ENCODE data around the gene CELSR1.
"Not testable (repeated sequence)": the region's sequence is repeated elsewhere in the genome, so short reads cannot be mapped to it uniquely, and the experiment has no call there.

CELSR1 gene

DNA sequence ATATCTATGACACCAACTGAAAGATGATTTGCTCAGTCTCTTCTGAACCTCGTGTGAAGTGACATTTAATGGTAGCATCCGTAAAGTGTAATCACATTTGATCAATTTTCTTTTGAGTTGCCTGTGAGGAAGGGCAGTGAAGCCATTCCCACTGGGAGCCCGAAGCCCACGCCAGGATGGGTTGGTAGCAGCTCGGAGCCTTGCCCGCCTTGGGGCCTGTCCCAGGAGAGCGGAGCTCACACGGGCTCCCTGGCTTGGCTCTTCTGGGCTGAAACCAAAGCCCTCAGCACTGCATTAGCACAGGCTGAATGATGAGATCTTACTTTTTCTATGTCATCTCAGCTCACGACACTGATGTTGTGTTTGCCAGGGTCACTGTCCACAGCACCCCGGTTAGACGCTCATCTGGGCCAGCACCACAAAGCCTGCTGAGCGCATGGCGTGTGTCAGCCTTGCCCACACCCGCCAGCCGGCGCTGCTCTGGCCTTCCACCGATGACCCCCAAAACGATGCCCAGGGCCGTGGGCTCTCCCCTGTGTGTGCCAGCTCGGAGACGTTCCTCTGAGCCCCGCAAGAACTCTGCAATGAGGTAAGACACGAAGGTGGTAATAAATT lies 211.2 kb downstream of the CELSR1 start:
- H3K27ac Mint-ChIP-seq = no peak overlapping the region
- no peaks in the 10 kb centered on the region for H3K4me1 Mint-ChIP-seq (ENCODE audit: low read depth)
- H3K9me3 Mint-ChIP-seq = no peaks in the 10 kb centered on the region
- H3K4me3 Mint-ChIP-seq = no peak overlapping the region
- peaks cover 35% of the 10 kb centered on the region for H3K36me3 Mint-ChIP-seq (ENCODE audit: low read depth)
- H3K27me3 Mint-ChIP-seq = no peaks in the 10 kb centered on the region

DNA sequence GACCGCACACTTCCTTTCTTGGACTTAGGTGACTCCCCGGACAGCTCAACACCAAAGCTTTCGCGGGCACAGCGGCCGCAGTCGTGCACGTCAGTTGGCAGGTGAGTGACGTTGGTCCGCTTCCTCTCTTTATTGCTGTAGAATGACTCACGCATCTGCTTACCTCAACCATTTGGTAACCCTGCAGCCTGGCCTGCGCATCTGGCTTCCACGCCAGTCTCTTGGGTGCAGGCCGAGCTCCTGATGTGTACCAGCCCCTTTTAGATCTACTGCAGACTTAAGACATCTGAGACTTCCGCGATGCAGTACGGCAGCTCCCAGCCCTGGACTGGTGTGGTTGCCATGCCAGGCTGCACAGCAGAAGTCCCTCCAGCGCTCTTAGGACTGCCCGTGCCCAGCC lies 214.3 kb downstream of the CELSR1 start:
- Mint-ChIP-seq H3K4me3 (no peak overlapping the region), H3K27me3 (no peaks in the 10 kb centered on the region), H3K4me1 (ENCODE audit: low read depth) (no peaks in the 10 kb centered on the region), H3K9me3 (no peaks in the 10 kb centered on the region), H3K27ac (no peak overlapping the region), H3K36me3 (ENCODE audit: low read depth) (peaks cover 47% of the 10 kb centered on the region)

DNA sequence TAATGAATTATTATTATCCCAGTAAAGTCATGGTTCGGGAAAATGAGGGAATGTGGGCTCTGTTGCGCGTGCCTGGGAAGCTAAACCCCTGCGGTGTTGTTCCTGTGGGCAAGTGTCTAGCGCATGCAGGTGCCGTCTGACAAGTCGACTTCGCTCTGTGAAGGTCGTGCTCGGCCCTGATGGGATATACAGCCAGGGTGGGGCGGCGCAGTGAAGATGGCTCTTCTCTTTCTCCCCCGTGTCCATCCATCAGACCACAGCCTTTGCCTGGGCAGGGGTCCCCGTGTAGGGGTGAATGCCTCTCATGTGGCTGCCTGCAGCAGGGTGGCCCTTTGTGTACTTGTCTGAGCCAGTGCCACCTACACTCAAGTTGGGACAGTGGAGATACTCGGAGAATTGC lies 214.7 kb downstream of the CELSR1 start:
- no peaks in the 10 kb centered on the region for H3K4me1 Mint-ChIP-seq (ENCODE audit: low read depth)
- no peak overlapping the region for H3K27ac Mint-ChIP-seq
- peaks cover 49% of the 10 kb centered on the region for H3K36me3 Mint-ChIP-seq (ENCODE audit: low read depth)
- no peaks in the 10 kb centered on the region for H3K9me3 Mint-ChIP-seq
- H3K27me3 Mint-ChIP-seq = no peaks in the 10 kb centered on the region
- H3K4me3 Mint-ChIP-seq = no peak overlapping the region

DNA sequence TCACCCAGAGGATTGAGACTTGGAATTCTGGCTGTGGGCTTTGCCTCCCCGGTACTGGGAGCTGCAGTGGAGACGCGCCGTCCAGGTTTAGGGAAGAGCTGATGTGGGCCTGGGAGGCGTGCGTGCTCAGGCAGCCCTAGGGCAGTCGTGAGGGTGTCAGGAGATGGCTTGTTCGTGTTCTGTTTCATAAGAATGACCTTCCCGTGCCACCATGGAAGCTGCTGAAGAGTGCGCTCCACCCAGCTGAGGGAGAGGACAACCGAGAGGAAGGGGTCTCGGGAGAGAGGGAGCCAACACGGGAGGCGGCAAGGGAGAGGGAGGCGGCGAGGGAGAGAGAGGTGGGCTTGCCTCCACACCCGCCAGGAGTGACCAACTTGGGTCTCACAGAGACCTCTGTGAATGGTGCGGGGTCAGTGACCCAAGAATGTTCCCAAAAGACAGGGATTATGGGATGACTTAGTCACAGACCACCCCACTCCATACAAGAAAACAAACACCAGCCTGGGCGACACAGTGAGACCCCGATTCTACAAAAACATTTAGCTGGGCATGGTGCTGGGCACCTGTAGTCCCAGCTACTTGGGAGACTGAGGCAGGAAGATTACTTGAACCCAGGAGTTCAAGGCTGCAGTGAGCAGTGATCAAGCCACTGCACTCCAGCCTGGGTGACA lies 216.6 kb downstream of the CELSR1 start:
- H3K4me1 Mint-ChIP-seq (ENCODE audit: low read depth) = no peaks in the 10 kb centered on the region
- H3K27ac Mint-ChIP-seq = no peak overlapping the region
- no peaks in the 10 kb centered on the region for H3K27me3 Mint-ChIP-seq
- no peak overlapping the region for H3K4me3 Mint-ChIP-seq
- H3K9me3 Mint-ChIP-seq = no peaks in the 10 kb centered on the region
- H3K36me3 Mint-ChIP-seq (ENCODE audit: low read depth) = peaks cover 51% of the 10 kb centered on the region

DNA sequence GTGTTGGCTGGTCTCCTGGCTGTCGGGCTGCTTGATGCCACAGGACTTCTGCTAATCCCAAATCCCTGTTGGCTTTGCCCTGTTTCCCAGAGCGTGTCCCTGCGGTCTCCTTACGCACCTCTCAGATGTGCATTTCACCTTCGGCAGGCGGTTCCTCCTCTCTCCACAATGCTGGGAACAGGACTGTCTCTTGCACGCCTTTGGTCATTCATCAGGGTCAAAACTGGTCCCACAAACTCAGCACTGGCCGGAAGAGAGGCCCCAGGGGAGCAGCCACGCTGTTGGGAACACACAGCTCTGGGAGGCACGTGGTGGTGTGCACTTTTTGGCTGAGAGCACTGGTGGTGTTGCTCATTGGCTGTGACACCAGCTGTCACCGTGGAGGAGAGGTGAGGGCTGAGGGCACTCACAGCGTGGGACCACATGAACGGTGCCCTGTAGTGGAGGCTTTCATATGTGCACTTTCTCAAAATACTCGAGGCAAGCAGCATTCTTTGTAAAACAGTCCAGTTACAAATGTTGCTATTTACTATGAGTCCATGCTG lies 217.2 kb downstream of the CELSR1 start:
- H3K36me3 Mint-ChIP-seq (ENCODE audit: low read depth) = peaks cover 51% of the 10 kb centered on the region
- H3K27me3 Mint-ChIP-seq = no peaks in the 10 kb centered on the region
- H3K4me1 Mint-ChIP-seq (ENCODE audit: low read depth) = no peaks in the 10 kb centered on the region
- H3K4me3 Mint-ChIP-seq = no peak overlapping the region
- no peak overlapping the region for H3K27ac Mint-ChIP-seq
- H3K9me3 Mint-ChIP-seq = no peaks in the 10 kb centered on the region

DNA sequence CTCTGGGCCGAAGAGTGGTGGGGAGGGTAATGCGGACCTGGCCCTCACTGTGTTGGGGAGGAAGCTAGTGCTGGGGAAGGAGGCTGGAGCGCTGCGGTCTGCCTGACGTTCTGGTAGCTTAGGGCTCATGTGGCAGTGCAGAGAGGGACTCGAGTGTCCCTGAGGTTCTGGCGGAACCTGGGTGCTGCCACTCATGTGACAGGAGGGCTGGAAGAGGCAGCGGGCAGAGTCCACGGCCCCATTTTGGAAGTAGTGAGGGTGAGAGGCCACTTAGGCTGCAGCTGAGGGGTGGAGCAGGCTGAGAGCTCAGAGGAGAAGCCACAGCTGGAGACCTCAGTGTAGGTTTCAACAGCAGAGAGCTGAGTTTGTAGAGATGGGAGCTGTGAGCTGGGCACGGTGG lies 218.1 kb downstream of the CELSR1 start:
- no peaks in the 10 kb centered on the region for H3K27me3 Mint-ChIP-seq
- no peak overlapping the region for H3K27ac Mint-ChIP-seq
- H3K36me3 Mint-ChIP-seq (ENCODE audit: low read depth) = peaks cover 51% of the 10 kb centered on the region
- no peaks in the 10 kb centered on the region for H3K9me3 Mint-ChIP-seq
- no peak overlapping the region for H3K4me3 Mint-ChIP-seq
- no peaks in the 10 kb centered on the region for H3K4me1 Mint-ChIP-seq (ENCODE audit: low read depth)

DNA sequence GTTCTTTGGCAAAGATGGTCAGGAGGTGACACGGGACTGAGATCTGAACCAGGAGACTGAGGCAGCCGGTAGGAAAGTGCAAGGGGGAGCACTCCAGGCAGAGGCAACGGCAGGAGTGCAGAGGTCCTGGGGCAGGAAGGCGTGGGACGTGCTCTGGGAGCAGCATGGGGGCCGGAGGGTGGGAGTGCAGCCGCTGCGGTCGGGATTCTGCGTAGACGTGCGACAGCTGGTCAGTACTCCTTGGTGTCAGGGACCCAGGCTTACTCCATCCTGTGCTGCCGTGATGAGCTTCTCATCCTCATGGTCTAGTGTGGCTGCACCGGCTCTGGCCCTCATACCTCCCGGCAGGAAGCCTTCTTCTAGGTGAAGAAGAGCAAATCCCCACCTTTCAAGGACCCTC lies 218.8 kb downstream of the CELSR1 start:
- Mint-ChIP-seq H3K27me3 (no peaks in the 10 kb centered on the region), H3K4me1 (ENCODE audit: low read depth) (no peaks in the 10 kb centered on the region), H3K9me3 (no peaks in the 10 kb centered on the region), H3K27ac (no peak overlapping the region), H3K36me3 (ENCODE audit: low read depth) (peaks cover 47% of the 10 kb centered on the region), H3K4me3 (no peak overlapping the region)

DNA sequence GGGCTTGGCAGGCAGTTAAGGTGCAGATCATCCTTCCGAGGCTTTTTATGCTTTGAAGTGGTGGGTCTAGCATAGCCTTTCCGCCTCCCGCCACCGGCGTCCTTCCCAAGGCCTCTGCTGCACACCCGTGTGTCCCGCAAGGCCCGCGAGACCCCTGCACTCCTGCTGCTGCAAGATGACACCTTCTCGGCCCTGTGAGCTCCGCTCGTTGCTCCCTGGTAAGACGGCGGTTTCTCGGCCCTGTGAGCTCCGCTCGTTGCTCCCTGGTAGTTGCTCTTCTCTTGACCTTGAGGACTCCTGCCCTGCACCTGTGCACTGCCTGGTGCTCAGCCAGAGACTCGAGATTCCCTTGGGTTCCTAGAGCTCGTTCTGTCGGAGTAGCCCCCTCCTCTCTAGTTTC lies 219.8 kb downstream of the CELSR1 start:
- Mint-ChIP-seq H3K4me3 (no peak overlapping the region), H3K4me1 (ENCODE audit: low read depth) (no peaks in the 10 kb centered on the region), H3K27ac (no peak overlapping the region), H3K36me3 (ENCODE audit: low read depth) (peaks cover 40% of the 10 kb centered on the region), H3K9me3 (no peaks in the 10 kb centered on the region), H3K27me3 (no peaks in the 10 kb centered on the region)

DNA sequence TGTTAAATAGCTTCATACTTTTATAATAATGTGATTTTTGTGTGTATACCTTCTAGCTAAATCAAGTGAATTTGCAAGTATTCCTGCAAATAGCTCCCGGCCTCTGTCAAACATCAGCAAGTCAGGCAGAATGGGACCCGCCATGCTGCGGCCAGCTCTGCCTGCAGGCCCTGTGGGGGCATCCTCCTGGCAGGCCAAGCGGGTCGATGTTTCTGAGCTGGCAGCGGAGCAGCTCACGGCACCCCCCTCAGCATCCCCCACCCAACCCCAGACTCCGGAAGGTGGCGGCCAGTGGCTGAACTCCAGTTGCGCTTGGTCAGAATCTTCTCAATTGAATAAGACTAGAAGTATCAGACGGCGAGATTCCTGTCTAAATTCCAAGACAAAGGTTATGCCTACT lies 221.4 kb downstream of the CELSR1 start:
- H3K4me1 Mint-ChIP-seq (ENCODE audit: low read depth) = no peaks in the 10 kb centered on the region
- no peaks in the 10 kb centered on the region for H3K27me3 Mint-ChIP-seq
- no peak overlapping the region for H3K27ac Mint-ChIP-seq
- peaks cover 41% of the 10 kb centered on the region for H3K36me3 Mint-ChIP-seq (ENCODE audit: low read depth)
- H3K9me3 Mint-ChIP-seq = no peaks in the 10 kb centered on the region
- H3K4me3 Mint-ChIP-seq = no peak overlapping the region

DNA sequence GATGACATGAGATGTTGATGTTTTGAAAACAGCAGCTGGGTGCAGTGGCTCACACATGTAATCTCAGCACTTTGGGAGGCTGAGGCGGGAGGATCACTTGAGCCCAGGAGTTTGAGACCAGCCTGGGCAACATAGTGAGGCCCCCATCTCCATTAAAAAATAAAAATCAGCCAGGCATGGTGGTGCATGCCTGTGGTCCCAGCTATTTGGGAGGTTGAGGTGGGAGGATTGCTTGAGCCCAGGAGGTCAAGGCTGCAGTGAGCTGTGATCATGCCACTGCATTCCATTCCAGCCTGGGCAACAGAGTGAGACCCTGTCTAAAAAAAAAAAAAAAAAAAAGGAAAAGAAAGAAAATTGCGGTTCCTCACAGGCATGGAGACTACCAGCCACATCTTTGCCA lies 224.6 kb downstream of the CELSR1 start:
- H3K27me3 Mint-ChIP-seq; H3K4me3 Mint-ChIP-seq; H3K9me3 Mint-ChIP-seq; H3K4me1 Mint-ChIP-seq (ENCODE audit: low read depth); H3K27ac Mint-ChIP-seq: not testable (repeated sequence)
- H3K36me3 Mint-ChIP-seq (ENCODE audit: low read depth) = peaks cover 39% of the 10 kb centered on the region

DNA sequence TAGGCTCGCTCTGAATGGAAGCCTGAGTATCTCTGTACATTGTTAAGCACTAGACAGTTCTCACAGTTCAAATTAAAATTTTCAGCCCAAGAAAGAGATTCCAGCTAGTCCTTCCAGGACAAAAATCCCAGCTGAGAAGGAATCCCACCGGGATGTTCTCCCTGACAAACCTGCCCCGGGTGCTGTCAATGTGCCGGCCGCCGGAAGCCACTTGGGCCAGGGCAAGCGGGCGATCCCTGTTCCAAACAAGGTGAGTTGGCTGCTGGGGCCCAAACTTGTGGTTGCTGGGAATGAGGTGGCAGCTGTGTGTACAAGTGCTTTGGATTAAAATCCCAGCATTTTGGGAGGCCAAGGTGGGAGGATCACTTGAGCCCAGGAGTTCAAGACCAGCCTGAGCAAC lies 225.4 kb downstream of the CELSR1 start:
- Mint-ChIP-seq H3K4me3 (no peak overlapping the region), H3K4me1 (ENCODE audit: low read depth) (no peaks in the 10 kb centered on the region), H3K27ac (no peak overlapping the region), H3K36me3 (ENCODE audit: low read depth) (peaks cover 31% of the 10 kb centered on the region), H3K27me3 (no peaks in the 10 kb centered on the region), H3K9me3 (no peaks in the 10 kb centered on the region)

Data from stimulated activated naive CD8-positive, alpha-beta T cell treated with anti-CD3 and anti-CD28 coated beads, Interleukin-15, Interleukin-2, amounts not matched to agents 100 ng/mL and 50 ng/mL, for 24 hours (primary cell).